GM23248 (cell line): ENCODE data around the gene HSF2BP. TPM values are rescaled to one million over a fixed set of nuclear protein-coding genes. Genes with fewer than 3 reads are reported as not detected.

Experiments
- DNase-seq: peaks from one replicate; pipeline ENCODE4 v3.0.0-alpha.2; 2015
- H2AFZ ChIP-seq: fragments of 200-600 bp; sonication (generic); 2 replicates; pipeline ENCODE4 v1.6.1; 2016; ENCODE audit warnings: antibody characterized with exemption
- H3F3A ChIP-seq: fragments of 200-600 bp; sonication (generic); 2 replicates; pipeline ENCODE4 v1.6.1; 2016; ENCODE audit warnings: mild to moderate bottlenecking, antibody characterized with exemption, mixed run types; ENCODE audit not compliant: insufficient read depth
- H3K27ac ChIP-seq: fragments of 200-600 bp; sonication (generic); 2 replicates; pipeline ENCODE4 v1.5.1; 2016; ENCODE audit warnings: mild to moderate bottlenecking
- H3K27me3 ChIP-seq: fragments of 200-600 bp; sonication (generic); replicated peaks from 2 replicates; pipeline ENCODE4 v1.6.1; 2016; ENCODE audit warnings: mild to moderate bottlenecking; ENCODE audit not compliant: insufficient read depth
- H3K36me3 ChIP-seq: fragments of 200-600 bp; sonication (generic); 2 replicates; pipeline ENCODE4 v1.6.1; 2016; ENCODE audit warnings: low read depth, mild to moderate bottlenecking
- H3K4me1 ChIP-seq: fragments of 200-600 bp; sonication (generic); 2 replicates; pipeline ENCODE4 v1.6.1; 2016; ENCODE audit warnings: mild to moderate bottlenecking; ENCODE audit not compliant: insufficient read depth
- H3K4me2 ChIP-seq: fragments of 200-600 bp; sonication (generic); one replicate; pipeline ENCODE4 v1.6.1; 2016; ENCODE audit warnings: mild to moderate bottlenecking; ENCODE audit not compliant: unreplicated experiment
- H3K4me3 ChIP-seq: fragments of 200-600 bp; sonication (generic); 2 replicates; pipeline ENCODE4 v1.5.1; 2016; ENCODE audit warnings: mild to moderate bottlenecking
- H3K79me2 ChIP-seq: fragments of 200-600 bp; sonication (generic); 2 replicates; pipeline ENCODE4 v1.6.1; 2016; ENCODE audit warnings: mild to moderate bottlenecking; ENCODE audit not compliant: insufficient read depth
- H3K9ac ChIP-seq: fragments of 200-600 bp; sonication (generic); 2 replicates; pipeline ENCODE4 v1.6.1; 2016; ENCODE audit warnings: mild to moderate bottlenecking
- H3K9me2 ChIP-seq: fragments of 200-600 bp; sonication (generic); 2 replicates; pipeline ENCODE4 v1.6.1; 2016; ENCODE audit warnings: mixed run types, mild to moderate bottlenecking, moderate library complexity; ENCODE audit not compliant: insufficient read depth
- H3K9me3 ChIP-seq: fragments of 200-600 bp; sonication (generic); one replicate; pipeline ENCODE4 v1.6.1; 2017; ENCODE audit warnings: low read depth
- H4K20me1 ChIP-seq: fragments of 200-600 bp; sonication (generic); 2 replicates; pipeline ENCODE4 v1.6.0; 2016; ENCODE audit not compliant: insufficient read depth
- EZH2 ChIP-seq: fragments of 200-600 bp; sonication (generic); IDR thresholded peaks from 2 replicates; pipeline ENCODE4 v1.6.1; 2018; ENCODE audit warnings: antibody characterized with exemption, mild to moderate bottlenecking; ENCODE audit not compliant: insufficient read depth, poor library complexity, severe bottlenecking
- EZH2phosphoT487 ChIP-seq: fragments of 200-600 bp; sonication (generic); IDR thresholded peaks from 2 replicates; pipeline ENCODE4 v1.6.1; 2018; ENCODE audit warnings: antibody characterized with exemption, moderate library complexity, mild to moderate bottlenecking, low read depth; ENCODE audit not compliant: insufficient read depth
- WGBS, 2 experiments: methylation state at CpG; one replicate each; pipeline ENCODE4 v1.1.6; 2015 to 2017; ENCODE audit warnings: low lambda C conversion rate in 2 of 2, low coverage in 1 of 2; ENCODE audit errors: missing lambda C conversion rate in 2 of 2; 5-methylcytosine and 5-hydroxymethylcytosine counted together
- in situ Hi-C: fragments of 300-500 bp; cut with MboI; formaldehyde crosslinking; loops from 2 replicates; pipeline ENCODE4 v1.15.0; 2020
- polyA plus RNA-seq: library from polyadenylated mRNA; unstranded; fragments of >200 nt; fragmentation: Nextera tagmentation; extraction: Ambion mirVana; gene quantifications from 2 replicates; pipeline ENCODE4 v1.2.1, GENCODE V29; 2016
- total RNA-seq: library from RNA; depleted of rRNA; stranded (reverse); fragments of >200 nt; shearing (Covaris generic); gene quantifications from 2 replicates; pipeline ENCODE4 v1.2.3, GENCODE V29; 2014

Gene HSF2BP
- total and polyA plus RNA-seq, 2 experiments from 2014 or later: 1.6 to 4.8 TPM

DNA sequence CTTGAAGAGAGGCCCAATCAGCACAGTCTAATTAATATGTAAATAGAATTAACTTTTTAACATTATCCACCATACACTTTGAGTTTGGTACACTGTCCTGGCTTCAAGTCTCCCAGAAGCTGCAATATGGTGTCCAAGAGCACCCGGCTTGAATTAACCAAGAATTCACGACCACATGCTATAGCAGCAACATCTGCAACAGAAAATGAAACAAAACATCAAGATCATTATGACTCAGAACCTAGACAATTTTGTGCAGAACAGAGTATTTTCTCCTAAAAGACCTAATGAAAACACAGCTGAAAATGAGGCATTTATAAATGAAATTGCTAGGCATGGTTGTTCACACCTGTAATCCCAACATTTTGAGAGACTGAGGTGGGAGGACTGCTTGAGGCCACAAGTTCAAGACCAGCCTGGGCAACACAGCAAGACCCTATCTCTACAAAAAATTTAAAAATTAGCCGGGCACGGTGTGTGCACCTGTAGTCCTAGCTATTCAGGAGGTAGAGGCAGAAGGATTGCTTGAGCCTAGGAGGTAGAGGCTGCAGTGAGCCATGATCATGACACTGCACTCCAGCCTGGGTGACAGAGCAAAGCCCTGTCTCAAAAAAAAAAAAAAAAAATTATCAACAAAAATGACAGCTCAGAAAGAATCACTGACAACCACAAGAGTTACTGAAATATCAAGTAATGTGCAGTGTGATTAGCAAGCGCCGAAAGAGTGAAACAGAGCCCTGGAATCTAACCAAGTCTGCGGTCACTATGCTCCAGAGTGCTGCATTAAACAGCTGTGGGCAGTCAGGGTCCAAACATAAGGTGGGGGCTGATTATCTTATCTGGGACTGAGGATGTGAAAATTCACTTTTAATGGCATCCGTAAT is 45.3 kb downstream of the HSF2BP start:
- no peak overlapping the region for H3K4me2 ChIP-seq

DNA sequence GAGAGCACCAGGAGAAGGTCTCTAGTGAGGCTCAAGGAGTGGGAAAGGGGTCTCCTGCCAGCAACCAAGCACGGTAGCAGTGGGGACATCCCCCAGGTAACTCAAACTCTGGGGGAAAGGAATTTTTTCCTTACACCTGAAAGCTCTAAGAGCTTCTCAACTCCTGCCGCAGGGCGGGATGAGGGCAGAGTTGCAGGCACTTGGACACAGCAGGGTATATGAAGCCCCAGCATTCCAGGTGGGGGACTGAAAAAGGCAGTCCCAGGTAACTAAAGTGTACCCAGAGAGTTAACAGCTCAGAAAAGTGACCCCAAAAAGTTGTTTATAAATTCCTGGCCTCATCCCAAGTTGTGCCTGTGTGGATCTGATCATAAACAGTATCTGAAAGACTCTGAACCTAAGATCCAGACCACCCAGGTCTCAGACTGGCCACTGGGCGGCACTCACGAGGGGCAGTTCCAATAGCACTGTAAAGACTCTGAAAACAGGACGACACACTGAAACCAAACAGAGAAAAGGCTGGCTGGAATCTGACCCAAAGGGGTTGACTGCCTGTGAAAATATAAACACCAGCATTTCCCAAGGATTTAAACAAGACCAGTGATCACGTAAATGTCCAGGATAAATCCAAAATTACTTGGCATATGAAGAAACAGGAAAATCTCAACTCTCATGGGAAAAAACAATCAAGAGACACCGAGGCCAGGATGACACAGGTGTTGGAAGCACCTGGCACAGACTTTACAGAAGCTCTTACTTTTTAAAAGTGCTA is 47.5 kb downstream of the HSF2BP start:
- Histone ChIP-seq H2AFZ (no peak overlapping the region), H3K36me3 (no peaks in the 10 kb centered on the region), H3K4me1 (peaks cover 10% of the 10 kb centered on the region), H3K27ac (no peak overlapping the region), H3K9ac (no peak overlapping the region), H3K4me3 (no peak overlapping the region), H3K4me2 (no peak overlapping the region), H3K9me2 (no peaks in the 10 kb centered on the region), H3K79me2 (no peaks in the 10 kb centered on the region), H4K20me1 (no peaks in the 10 kb centered on the region), H3F3A (peaks cover 8% of the 10 kb centered on the region; the same call in 1 of the 2 replicates), H3K27me3 (no peaks in the 10 kb centered on the region), H3K9me3 (no peaks in the 10 kb centered on the region)
- WGBS, 2 experiments: 78% methylated on average over 8 of the region's 8 CpGs
- peak; percentile 38 for DNase-seq
- TF ChIP-seq EZH2phosphoT487: no peak
- TF ChIP-seq EZH2: no peak
- in situ Hi-C loops: no loop called here

More for the DNA sequence above, 45.3 kb downstream of the HSF2BP start:
- Histone ChIP-seq H3F3A (no peaks in the 10 kb centered on the region), H3K9me2 (no peaks in the 10 kb centered on the region), H3K4me3 (no peak overlapping the region), H3K9me3 (no peaks in the 10 kb centered on the region), H3K27ac (no peak overlapping the region), H3K79me2 (no peaks in the 10 kb centered on the region), H4K20me1 (no peaks in the 10 kb centered on the region), H2AFZ (no peak overlapping the region), H3K36me3 (no peaks in the 10 kb centered on the region), H3K4me1 (no peaks in the 10 kb centered on the region), H3K9ac (no peak overlapping the region), H3K27me3 (no peaks in the 10 kb centered on the region)
- 91 to 93% methylated on average over 8 of the region's 8 CpGs for WGBS, 2 experiments
- no peak for DNase-seq
- in situ Hi-C loops: no loop called here
- TF ChIP-seq EZH2: no peak
- TF ChIP-seq EZH2phosphoT487: no peak

DNA sequence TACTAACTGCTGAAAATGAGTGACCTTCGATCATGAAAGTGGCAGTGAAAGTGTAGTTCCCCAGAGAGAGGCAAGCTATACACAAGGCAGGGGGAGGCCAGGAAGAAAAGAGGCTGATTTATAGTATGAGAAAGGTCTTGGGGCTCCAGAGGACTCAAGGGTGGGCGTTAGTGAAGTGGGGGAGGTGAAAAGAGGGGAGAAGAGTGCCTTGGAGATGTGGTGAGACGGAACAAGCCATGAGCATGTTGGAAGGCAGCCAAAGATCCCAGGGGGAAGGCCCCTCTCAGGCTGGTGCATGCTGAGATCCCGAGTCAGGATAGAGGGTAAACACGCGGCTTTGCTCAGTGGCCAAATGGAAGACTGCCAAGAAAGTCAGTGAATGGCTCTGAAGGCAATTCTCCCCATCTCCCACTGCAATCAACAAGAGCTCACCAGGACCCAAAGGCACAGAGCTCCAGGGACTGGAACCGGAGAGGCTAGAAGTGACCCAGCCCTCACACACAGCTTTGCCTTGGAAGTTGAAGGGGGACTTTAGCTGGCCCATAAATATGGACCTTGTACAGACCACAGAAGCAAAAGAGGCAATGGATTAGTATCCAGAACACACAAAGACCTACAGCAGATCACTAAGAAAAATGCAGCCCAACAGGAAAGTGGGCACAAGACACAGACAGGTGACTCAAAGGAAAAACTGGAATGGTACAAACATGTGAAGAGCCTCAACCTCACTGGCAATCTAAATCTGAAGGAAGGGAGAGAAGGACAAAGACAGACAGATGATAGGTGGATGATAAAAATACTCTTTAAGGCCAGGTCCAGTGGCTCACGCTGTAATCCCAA is 49.6 kb downstream of the HSF2BP start:
- no peak overlapping the region for H3K4me2 ChIP-seq
- H3K9ac ChIP-seq: no peak overlapping the region
- in situ Hi-C loops: no loop called here
- H3F3A ChIP-seq: peaks cover 8% of the 10 kb centered on the region; the same call in 1 of the 2 replicates
- H3K27me3 ChIP-seq: no peaks in the 10 kb centered on the region
- H3K9me2 ChIP-seq: no peaks in the 10 kb centered on the region
- WGBS, 2 experiments: 56% methylated on average over 8 of the region's 8 CpGs
- no peaks in the 10 kb centered on the region for H3K9me3 ChIP-seq
- no peaks in the 10 kb centered on the region for H3K36me3 ChIP-seq
- TF ChIP-seq EZH2phosphoT487 (no peak), EZH2 (no peak)
- no peaks in the 10 kb centered on the region for H3K79me2 ChIP-seq
- no peak for DNase-seq
- H3K27ac ChIP-seq: no peak overlapping the region
- no peaks in the 10 kb centered on the region for H4K20me1 ChIP-seq
- no peak overlapping the region for H3K4me3 ChIP-seq
- H2AFZ ChIP-seq: no peak overlapping the region
- H3K4me1 ChIP-seq: peaks cover 10% of the 10 kb centered on the region

DNA sequence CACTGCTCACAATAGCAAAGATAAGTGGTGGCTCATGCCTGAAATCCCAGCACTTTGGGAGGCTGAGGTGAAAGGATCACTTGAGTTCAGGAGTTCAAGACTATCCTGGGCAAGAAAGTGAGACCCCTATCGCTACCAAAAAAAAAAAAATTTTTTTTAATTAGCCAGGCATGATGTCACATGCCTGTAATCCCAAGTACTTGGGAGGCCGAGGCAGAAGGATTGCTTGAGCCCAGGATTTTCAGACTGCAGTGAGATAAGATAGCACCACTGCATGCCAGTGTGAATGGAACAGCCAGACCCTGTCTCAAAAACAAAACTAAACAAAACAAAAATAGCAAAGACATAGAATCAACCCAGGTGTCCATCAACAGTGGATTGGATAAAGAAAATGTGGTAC is 50.6 kb downstream of the HSF2BP start:
- Histone ChIP-seq H4K20me1 (no peaks in the 10 kb centered on the region), H3K27ac (no peak overlapping the region), H3K4me2 (no peak overlapping the region), H3K9me2 (no peaks in the 10 kb centered on the region), H3F3A (peaks cover 8% of the 10 kb centered on the region; the same call in 1 of the 2 replicates), H3K4me3 (no peak overlapping the region), H3K27me3 (no peaks in the 10 kb centered on the region), H3K79me2 (no peaks in the 10 kb centered on the region), H3K4me1 (peaks cover 12% of the 10 kb centered on the region), H3K9me3 (no peaks in the 10 kb centered on the region), H2AFZ (no peak overlapping the region), H3K9ac (no peak overlapping the region), H3K36me3 (no peaks in the 10 kb centered on the region)
- DNase-seq: no peak
- in situ Hi-C loops: no loop called here
- 78 to 82% methylated on average over 2 of the region's 2 CpGs for WGBS, 2 experiments
- no peak for TF ChIP-seq EZH2
- no peak for TF ChIP-seq EZH2phosphoT487
